SIG-M5 treated with dmso at 0.1 percent for 504 hours (cell line): ENCODE data around the gene MRPL21.
A peak's percentile ranks its signal among the peaks of the same experiment; 100 is the strongest.

Experiments used
- DNase-seq: peaks from one replicate; lab custom pipeline; 2025; ENCODE audit not compliant: unreplicated experiment; lab: John Stamatoyannopoulos, UW

MRPL21 gene

DNA sequence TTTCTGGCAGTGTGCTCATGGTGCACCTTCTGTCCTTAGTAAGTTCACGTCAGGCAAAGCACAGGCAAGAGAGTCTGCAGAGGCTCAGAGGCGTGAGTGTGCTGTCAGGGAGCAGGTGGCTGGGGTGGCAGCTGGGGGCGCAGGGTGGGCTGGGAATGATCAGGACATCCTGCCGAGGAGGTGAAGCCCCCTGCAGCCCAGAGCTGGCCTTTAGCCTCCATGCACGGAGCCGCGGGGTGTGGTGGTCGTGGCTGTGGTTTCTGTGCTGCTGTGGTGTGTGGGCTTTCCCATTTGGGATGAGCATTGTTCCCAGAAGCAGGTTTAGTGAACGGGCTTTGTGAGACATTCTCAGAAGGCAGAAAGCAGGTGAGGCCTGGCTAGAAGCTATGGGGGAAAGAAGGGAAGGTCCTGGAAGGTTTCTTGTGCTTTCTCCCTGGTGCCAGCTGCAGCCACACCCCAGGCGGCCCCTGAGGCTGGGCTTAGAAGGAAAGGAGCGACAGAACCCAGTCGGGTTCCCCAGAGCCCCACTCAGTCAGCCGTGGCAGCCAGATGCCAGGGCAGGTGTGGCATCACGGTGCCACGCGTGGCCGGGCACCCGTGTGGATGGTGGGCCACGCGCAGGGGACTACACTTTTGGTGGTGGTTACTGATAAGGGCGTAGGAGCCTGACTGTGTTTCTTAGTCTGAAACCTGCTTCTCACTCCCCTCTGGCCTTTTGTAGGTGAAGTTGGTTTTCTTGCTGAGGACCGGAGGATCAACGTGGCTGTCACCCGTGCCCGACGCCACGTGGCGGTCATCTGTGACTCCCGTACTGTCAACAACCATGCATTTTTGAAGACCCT, 32.1 kb upstream of the MRPL21 start:
- DNase-seq, result no peak

DNA sequence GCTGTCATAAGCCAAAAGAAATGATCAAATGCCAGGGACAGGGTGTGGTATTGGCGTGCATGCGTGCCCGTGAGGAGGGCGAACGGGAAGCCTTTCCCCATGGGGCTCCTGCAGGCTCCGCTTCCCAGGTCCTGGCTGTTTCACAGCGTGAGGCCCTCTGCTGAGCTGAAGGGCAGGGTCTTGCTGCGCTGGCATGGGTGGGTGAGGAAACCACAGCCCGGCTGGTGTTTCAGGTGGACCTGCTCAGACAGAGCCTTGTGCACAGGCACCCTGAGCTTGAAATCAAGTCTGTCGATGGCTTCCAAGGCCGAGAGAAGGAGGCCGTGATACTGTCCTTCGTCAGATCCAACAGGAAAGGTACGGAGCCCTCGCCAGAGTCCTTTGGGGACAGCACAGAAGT, 31.4 kb upstream of the MRPL21 start:
- no peak for DNase-seq

DNA sequence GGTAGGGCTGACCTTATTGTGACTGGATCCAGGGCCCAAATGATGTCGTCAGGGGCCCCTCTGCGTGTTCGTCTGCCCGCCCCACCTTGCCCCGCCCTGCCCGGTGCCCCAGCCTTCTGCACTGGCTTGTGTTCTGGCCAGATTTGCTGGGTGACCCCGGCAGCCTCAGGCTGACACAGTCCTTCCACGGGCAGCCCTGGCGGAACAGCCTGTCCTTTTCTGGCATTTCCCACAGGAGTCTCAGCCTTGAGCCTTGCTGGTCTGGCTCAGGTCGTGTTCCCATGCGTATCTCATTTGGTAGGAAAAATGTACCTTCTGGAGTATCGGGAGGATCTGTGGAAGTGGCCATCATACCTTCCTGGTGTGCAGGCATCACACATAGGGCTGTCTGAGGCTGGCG, 31.0 kb upstream of the MRPL21 start:
- no peak for DNase-seq

DNA sequence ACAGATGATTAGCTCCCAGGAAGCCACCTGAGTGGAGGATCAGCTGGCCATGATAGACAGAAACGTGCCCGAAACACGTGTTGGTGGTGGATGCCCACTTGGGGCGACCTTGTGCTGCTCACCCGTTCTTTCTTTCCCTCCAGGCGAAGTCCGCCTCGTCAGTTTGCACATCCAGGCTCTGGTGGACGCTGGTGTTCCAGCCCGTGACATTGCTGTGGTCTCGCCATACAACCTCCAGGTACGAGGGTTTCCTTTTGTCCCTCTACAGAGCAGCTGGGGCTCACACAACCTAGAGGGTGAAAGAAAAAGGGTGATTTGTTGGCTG, 30.7 kb upstream of the MRPL21 start:
- DNase-seq, result no peak

DNA sequence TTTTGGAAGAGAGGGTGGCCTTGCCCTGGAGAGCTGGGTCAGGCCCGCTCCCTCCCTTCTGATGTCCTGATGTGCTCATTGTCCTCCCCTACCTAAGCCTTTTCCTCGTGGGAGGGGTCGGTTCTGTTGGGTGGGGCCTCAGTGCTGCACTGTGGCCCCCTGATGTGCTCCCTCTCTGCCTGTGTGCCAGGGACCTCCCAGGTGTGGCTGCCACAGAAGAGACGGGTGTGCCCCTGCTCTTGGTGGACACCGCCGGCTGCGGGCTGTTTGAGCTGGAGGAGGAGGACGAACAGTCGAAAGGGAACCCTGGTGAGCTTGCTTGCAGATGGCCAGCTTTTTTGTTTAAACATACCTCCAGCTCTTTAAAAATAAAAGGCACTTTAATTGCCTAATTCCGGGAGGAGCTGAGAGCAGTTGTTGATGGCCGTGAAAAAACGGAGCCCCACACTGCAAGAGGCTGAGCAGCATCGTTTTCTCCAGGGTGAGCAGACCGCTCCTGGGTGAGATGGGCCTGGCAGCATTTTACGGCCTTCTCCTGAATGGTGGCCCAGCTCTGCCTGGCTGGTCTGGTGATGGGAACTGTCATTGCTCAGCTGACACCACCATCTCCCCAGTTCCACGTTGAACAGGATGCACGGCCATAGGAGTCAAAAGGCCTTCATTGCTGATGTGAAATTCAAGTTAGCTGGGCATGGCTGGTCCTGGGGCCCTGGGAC, 30.1 kb upstream of the MRPL21 start:
- DNase-seq, result no peak

DNA sequence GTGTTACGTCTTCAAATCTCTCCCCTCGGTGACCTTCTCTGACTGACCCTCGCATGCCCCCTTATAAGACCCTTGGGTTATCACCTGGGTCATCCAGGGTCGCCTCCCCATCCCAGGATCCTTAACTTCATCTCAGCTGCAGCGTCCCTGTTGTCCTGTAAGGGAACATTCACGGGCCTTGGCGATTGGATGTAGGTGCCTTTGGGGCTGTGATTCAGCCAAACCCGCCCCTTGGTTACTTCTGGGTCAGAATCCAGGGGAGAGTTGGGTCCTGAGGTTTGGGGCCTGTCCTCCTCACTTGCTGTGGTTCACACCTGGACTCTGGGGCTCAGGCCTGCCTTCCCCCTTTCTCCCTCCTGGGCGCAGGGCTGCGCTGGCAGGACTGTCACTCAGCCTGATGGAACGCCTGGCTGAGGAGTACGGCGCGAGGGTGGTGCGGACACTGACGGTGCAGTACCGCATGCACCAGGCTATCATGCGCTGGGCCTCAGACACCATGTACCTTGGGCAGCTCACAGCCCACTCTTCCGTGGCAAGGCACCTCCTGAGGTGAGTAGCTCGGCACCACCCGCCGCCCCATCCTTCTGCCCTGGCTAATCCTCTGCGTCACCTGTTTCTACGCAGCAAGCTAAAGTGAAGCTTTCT, 29.4 kb upstream of the MRPL21 start:
- no peak for DNase-seq

DNA sequence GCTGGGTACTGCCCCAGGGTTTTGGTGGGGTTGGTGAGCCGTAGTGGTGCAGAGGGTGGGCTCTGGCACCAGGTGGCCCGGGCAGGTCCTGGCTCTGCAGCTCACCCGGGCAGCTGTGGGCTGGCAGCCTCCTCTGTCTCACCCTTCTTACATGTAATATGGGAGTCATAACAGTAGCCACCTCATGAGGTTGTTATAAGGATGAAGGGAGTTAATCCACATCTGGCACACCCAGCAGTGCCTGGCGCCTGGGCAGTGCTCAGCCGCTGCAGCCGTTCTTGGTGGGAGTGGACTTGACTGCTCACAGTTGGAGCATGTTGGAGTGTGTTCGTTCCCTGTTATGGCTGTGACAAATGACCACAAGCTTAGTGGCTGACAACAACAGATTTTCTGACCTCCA, 28.7 kb upstream of the MRPL21 start:
- no peak for DNase-seq

DNA sequence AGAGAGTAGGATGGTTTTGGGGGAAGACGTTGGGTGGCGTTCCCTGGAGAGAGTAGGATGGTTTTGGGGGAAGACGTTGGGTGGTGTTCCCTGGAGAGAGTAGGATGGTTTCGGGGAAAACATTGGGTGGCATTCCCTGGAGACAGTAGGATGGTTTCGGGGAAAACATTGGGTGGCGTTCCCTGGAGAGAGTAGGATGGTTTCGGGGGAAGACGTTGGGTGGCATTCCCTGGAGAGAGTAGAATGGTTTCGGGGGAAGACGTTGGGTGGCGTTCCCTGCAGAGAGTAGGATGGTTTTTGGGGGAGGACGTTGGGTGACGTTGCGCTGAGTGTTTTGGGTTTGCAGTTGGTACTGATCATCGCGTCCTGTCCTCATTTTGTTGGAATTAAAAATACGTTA, 28.3 kb upstream of the MRPL21 start:
- DNase-seq, result no peak

DNA sequence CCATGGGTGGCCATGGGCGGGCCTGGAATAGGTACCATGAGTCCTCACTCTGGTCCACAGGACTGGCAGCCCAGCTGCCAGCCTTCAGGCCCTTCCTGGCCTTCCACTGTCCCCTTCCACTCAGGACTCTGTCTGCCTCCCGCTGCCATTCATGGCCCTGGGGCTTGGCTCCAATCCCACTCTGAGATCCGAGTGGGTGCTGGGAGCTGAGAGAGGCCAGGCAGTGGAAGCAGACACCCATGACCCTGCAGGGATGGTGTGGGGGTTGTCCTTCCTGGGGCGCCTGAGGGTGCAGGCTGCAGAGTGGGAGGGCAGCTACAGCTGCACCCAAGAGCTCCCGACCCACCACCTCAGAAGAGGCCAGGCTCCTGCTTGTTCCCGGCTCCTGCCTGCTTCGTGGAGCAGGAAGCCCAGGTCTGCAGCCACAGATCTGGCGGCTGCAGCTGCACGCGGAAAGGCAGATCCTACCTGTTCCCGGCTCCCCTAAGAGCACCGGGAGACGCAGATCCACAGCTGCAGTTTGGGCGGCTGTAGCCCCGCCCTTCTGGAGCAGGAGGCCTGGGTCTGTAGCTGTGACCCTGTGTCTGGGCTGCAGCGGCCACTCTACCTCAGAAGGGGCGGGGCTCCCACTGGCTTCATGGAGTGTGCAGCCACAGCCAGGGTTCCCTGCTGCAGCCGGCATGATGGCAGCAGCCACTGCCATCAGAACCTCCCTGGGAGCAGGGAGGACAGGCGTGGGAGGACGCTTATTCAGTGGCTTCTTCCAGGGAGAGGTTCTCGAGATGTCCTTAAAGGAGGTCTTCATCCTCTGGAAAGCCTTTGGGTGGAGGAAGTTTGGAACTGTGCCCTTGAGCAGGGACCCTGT, 27.6 kb upstream of the MRPL21 start:
- no peak for DNase-seq

DNA sequence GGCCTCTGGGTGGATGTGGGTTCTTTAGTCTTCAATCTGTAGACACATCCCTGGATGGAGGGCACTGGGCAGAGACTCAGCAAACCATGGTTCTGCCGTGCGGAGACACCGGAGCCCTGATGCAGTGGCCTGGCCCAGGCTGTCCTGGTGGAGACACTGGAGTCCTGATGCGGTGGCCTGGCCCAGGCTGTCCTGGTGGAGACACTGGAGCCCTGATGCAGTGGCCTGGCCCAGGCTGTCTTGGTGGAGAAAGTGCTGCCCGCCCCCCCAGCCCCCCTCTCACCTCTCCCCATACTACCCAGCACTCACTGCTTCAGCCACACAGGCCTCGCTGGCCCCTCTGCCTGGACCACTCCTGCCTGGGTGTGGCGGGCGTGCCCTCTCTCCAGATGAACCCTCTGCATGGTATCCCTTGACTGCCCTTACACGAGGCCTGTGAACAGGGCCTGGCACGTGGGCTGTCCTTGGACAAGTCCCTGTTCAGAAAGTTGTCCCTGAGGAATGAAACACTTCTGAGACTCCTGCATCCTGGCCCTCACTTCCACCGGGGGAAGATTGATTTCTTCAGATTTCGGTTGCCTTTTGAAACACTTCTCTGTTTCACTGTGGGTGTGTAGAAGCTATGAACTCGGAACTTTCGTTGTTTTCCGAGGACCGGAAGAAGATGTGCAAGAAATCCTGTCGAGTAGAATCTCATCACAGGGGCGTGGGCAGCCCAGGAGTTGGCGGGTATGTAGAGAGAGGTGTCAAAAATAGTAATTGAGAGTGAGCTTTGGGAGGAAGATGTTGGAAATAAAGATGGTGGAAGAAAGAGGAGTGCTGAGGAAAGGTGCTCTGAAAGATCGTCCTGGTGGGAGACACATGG, 26.3 kb upstream of the MRPL21 start:
- no peak for DNase-seq

DNA sequence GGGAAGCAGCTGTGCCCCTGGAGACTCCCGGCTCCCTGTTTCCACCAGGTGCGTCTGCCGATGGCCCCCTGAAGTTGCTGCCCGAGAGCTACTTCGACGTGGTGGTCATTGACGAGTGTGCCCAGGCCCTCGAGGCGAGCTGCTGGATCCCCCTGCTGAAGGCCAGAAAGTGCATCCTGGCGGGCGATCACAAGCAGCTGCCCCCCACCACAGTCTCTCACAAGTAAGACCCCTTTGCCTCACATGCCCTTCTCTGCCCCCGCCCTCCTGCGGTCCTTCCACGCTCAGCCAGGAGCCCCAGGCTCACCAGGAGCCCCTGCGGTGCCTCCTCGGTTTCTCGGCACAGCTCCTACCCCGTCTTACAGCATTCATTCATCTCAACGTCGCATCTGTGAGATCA, 25.5 kb upstream of the MRPL21 start:
- DNase-seq, result no peak

DNA sequence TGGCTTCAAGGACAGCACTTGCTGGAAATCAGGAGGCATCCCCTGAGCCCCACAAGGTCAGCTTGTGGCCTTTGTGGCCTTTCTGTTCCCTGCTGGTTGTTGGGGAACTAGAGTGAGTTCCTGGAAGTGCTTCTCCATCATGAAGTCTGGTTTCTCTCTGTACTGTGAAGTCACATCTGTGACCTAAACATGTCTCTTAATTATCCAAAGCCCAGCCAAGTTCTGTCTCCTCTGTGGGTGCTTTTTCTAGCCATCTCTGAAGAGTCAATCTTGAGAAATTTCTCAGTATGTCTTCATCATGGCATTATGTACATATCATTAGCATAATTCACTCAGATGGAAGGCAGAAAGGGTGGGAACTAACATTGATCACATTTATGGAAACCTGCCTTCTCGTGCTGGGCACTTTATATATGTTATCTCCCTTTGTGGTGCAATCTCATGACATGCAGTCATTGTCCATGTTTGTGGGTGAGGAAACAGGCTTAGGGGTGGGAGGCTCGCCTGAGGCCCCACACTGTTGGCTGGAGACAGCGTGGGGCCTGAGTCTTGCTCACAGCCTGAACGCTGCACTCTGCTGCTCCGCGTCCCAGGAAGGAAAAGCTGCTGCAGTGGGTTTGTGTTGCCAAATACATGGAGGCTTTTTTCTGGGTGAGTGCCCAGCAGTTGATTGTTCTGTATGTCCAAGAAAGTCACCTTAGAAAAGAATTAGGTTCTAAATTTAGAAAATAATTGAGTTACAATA, 24.7 kb upstream of the MRPL21 start:
- no peak for DNase-seq

DNA sequence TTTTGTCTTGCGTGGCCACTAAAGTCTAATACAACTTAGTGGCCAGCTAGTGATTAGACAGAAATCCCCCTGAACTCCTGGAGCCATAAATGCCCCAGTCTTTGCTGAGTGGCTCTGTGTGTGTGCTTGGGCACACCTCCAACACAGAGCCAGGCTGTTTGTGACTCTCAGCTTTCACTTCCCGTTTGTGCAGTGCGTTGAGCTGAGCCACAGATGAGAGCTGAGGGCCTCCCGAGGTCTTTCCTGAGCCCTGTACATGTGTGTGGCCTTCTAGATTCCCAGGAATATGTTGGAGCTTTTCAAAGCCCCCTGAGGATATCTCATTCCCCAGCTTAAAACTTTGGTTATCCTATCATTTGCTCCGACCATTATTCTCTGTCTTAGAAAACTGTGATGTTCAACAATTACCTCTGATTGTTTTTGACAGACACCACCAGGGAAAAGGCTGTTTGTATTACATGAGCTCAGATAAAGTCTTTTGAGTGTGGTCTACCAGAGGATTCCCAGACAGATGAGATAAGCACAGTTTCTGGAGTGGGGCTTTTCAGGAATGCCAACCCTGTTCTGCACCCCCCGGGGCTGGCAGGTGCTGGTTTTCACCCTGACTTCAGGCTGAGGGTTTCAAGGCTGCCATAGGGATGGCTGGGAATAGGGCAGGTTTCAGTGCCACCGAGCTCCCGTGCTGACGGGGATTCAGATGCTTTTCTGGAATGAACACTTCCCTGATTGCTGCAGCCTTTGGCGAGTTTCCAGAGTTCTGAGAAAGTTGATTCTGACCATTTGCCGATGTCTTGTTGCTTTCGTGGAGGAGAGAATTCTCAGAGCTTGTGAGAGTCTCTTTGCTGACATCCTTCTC, 23.9 kb upstream of the MRPL21 start:
- DNase-seq, result peak; percentile 70

DNA sequence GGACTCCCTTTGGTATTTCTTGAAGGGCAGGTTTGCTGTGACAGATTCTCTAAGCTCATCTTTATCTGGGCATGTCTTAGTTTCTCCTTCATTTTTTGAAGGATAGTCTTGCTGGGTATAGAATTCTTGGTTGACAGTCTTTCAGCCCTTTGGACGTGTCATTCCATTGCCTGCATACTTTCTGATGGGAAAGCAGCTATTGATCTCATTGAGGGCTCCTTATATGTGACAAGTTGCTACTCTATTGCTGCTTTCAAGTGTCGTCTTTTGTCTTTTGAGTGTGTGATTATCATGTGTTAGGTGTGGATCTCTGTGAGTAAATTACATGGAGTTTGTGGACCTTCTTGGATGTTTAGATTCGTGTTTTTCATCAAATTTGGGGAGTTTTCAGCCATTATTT, 22.0 kb upstream of the MRPL21 start:
- DNase-seq, result no peak

DNA sequence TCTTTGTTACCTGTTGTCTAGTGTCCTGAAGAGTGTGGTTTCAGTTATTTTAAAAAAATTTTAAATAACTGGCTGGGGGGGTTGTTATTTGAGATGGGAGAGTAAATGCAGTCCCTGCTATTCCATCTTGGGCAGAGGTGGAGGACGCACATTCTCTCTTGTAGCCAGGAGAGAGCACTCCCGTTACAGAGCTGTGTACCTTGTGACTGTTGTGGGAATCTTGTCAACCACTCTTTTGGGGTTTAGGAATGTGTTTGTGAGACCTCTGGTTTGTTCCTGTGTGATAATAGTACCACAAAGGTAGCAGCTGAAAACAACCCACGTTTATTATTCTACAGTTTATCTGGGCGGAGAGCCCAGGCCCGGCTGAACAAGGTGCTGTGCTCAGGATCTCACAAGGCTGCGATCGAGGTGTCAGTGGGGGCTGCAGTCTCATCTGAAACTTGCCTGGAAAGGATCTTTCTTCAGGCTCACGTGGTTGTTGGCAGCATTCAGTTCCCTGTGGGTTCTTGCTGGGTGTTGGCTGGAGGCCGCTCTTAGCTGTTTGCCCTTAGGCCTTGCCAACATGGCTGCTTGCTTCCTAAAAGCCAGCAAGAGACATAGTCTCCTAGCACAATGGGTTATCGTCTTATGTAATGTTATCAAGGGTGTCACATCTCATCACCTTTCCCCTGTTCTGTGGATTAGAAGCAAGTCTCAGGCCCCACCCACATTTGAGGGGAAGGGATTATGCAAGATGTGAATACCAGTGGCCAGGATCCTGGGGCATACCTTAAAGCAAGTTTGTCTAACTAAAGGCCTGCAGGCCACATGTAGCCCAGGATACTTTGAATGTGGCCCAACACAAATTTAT, 20.7 kb upstream of the MRPL21 start:
- no peak for DNase-seq

DNA sequence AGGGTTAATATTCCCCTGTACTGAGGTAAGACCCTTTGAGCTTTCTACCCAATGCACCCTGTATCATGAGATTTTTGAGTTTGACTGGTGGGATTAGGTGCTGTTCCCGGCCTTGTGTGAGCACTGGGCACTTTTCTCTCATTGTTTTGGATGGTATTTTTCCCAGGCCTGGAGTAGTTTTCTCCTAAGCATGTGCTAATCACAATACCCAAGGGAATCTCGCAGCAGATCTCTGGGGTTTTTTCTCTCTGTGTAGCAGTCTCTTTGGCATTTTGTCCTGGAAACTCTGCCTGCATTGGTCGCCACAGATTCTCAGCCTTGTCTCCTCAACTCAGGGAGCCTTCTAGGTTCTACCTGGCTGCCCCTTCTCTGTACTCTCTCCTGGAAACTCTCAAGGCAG, 20.0 kb upstream of the MRPL21 start:
- DNase-seq, result no peak

DNA sequence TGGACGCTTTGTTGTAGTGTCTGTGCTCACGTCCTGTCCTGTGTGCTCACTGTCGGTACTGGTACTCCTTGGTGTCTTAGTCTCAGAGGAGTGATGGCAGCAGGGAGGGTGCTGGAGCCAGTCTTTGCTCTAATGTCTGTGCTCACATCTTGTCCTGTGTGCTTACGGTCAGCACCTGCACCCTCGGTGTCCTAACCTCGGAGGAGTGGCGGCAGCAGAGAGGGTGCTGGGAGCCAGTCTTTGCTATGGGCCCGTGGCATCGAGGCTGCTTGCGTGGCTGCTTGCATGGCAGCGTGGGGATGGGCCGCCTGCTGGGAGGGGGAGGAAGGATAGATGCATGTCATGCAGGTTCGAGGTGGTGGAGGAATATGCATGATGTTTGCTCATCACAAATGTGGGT, 12.8 kb upstream of the MRPL21 start:
- no peak for DNase-seq

DNA sequence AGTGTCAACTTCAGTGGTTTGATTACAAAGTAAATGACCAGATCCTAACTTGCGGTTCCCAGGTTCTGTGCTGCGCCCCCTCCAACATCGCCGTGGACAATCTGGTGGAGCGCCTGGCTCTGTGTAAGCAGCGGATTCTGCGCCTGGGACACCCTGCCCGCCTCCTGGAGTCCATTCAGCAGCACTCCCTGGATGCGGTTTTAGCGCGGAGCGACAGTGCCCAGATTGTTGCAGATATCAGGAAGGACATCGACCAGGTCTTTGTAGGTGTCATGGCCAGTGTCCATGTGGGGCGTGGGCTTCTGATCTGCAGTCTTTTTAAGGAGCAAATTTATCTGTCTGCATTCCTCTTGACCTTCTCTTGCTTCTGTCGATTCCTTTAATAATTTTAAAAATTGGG, 11.1 kb upstream of the MRPL21 start:
- no peak for DNase-seq
